Kidney epithelial cell (primary cell): ENCODE measurements around the gene IL1RAPL1. TPM values are rescaled to one million over a fixed set of nuclear protein-coding genes. Genes with fewer than 3 reads are reported as not detected.
A peak's percentile ranks its signal among the peaks of the same experiment; 100 is the strongest.

Experiments
- DNase-seq: peaks from one replicate; pipeline ENCODE4 v3.0.0-alpha.2; 2010; ENCODE audit warnings: low read depth
- H3K27me3 ChIP-seq: 2 replicates; pipeline ENCODE4 v1.6.0; 2011; ENCODE audit warnings: low read length; ENCODE audit not compliant: control insufficient read depth, insufficient read depth
- H3K36me3 ChIP-seq: 2 replicates; pipeline ENCODE4 v1.5.1; 2011; ENCODE audit warnings: low read length; ENCODE audit not compliant: control insufficient read depth, insufficient read depth
- H3K4me3 ChIP-seq: 2 replicates; pipeline ENCODE4 v1.5.1; 2011; ENCODE audit warnings: low read depth, mild to moderate bottlenecking, control low read depth, low read length
- CTCF ChIP-seq: IDR thresholded peaks from 2 replicates; pipeline ENCODE4 v1.5.1; 2011; ENCODE audit warnings: mild to moderate bottlenecking, moderate library complexity, low read length, control low read depth, inconsistent platforms; ENCODE audit not compliant: insufficient read depth, poor library complexity, severe bottlenecking
- total RNA-seq: library from RNA; depleted of rRNA; stranded (reverse); fragments of >200 nt; gene quantifications from 2 replicates; pipeline ENCODE4 v1.2.3, GENCODE V29; 2015

Gene IL1RAPL1
- total RNA-seq, 1 donor from 2014 or later: not detected

DNA sequence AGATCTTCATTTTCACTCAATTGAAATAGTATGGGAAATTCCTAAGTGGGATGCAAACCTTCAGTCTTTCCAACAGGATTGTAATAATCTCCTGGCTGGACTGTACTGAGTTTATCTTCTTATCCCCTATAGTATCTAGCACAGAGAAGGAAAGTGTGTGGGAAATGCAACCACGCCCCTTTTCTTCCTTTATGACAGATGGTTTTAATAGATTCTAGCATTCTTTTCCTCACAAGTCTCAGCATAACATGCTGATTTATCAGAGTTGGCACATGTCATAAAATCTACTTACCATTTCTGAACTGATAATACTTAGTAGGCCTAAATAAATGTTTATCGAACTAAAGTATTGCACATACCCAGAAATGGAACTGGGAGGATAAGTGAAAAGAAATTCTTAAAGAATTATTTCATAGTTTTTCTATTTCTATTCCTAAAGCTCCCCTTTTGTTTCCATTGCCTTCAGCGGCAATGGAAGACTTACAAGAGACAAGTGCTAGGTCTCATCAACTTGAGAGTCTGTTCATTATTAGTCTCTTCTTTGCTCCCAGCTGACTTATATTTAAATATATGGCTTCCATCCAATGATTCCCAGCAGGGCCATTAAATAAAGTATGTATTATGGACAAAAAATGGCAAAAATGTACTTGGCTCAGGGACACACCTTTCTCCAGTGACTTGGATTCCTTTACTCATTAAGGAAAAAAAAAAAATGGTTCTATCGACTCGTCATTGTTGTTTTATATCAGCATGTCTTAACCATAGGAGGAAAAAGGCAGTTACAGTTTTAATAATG lies 484.5 kb downstream of the IL1RAPL1 start:
- no peaks in the 10 kb centered on the region for H3K36me3 ChIP-seq
- no peak for DNase-seq
- no peaks in the 10 kb centered on the region for H3K27me3 ChIP-seq
- no peak for TF ChIP-seq CTCF
- no peak overlapping the region for H3K4me3 ChIP-seq

GRCh38 chrX:29082558-29082957 lies 495.3 kb downstream of the IL1RAPL1 start:
- no peak for DNase-seq
- Histone ChIP-seq H3K4me3 (no peak overlapping the region), H3K27me3 (no peaks in the 10 kb centered on the region), H3K36me3 (no peaks in the 10 kb centered on the region)
- no peak for TF ChIP-seq CTCF

DNA sequence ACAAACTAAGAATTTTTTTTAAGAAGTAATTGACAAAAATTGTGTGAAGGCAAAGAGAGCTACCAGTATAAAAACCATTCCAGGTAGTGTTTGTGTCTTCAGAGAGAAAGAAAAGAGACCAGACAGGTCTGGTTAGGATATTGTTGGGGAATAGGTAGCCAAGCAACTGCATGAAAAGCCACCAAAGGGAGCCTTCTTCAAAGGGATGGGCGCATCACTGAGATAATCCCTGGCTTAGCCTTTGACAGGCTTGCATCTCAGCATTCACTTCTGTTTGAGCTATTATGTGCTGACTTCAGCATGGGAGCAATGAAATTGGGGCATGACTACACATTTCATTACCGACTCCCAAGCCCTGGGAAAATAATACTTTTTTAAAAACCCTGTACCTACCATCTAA lies 496.6 kb downstream of the IL1RAPL1 start:
- no peak overlapping the region for H3K4me3 ChIP-seq
- H3K36me3 ChIP-seq: no peaks in the 10 kb centered on the region
- no peak for DNase-seq
- no peaks in the 10 kb centered on the region for H3K27me3 ChIP-seq
- TF ChIP-seq CTCF: no peak

DNA sequence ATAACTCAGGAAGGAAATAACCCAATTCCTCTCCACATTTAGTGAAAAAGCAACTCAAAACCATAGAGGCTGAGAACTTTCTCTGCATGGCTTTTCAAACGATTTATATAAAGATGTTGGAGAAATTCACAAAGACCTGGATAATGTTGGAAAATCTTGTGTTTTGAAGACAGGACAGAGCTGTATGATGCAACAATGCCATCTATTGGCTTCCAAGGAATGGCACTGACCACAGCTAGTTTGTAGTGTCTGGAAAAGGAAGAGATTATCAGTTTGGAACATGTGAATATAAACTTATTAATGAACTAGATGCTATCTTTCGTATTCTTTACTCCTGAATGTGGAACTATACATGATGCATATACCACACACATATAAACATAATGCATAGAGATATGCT lies 503.6 kb downstream of the IL1RAPL1 start:
- Histone ChIP-seq H3K36me3 (no peaks in the 10 kb centered on the region), H3K4me3 (no peak overlapping the region), H3K27me3 (no peaks in the 10 kb centered on the region)
- TF ChIP-seq CTCF: peak; percentile 41
- no peak for DNase-seq

DNA sequence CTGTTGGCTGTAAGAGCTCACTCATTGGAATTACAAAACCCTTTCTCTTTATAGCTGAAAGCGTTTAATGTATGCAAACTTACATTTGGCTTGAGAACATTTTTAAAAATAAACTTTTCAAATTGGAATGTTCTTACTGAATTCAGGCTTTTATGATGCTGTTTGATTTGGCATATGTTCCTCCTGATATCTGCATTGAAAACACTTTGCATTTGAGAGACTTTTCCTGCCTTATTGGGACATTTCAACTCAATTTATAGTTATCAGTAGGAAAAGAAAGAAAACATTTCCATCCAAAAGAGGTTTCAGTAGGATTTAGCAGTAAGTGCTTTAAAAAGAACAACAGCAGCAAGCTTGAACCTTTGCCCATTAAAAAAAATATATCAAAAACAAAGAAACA lies 520.0 kb downstream of the IL1RAPL1 start:
- TF ChIP-seq CTCF: no peak
- Histone ChIP-seq H3K27me3 (no peaks in the 10 kb centered on the region), H3K36me3 (no peaks in the 10 kb centered on the region), H3K4me3 (no peak overlapping the region)
- DNase-seq: no peak

GRCh38 chrX:29110041-29110440 lies 522.8 kb downstream of the IL1RAPL1 start:
- Histone ChIP-seq H3K36me3 (no peaks in the 10 kb centered on the region), H3K4me3 (no peak overlapping the region), H3K27me3 (no peaks in the 10 kb centered on the region)
- TF ChIP-seq CTCF: no peak
- DNase-seq: no peak
